Ishikawa (cell line): ENCODE measurements around the gene LAPTM5.

Experiments used
- EGR1 ChIP-seq: IDR thresholded peaks from 2 replicates; pipeline ENCODE4 v1.6.1; 2012
- EP300 ChIP-seq: IDR thresholded peaks from 2 replicates; pipeline ENCODE4 v1.6.1; 2012; ENCODE audit warnings: borderline replicate concordance
- MAX ChIP-seq: IDR thresholded peaks from 2 replicates; pipeline ENCODE4 v1.6.1; 2012
- TAF1 ChIP-seq: IDR thresholded peaks from 2 replicates; pipeline ENCODE4 v1.6.1; 2012; ENCODE audit warnings: low read depth, mild to moderate bottlenecking
- USF1 ChIP-seq: IDR thresholded peaks from 2 replicates; pipeline ENCODE4 v1.6.1; 2012
- YY1 ChIP-seq: IDR thresholded peaks from 2 replicates; pipeline ENCODE4 v1.6.1; 2012; ENCODE audit warnings: low read depth
- ZBTB7A ChIP-seq: IDR thresholded peaks from 2 replicates; pipeline ENCODE4 v1.6.1; 2012; ENCODE audit warnings: low read depth

GRCh38 chr1:30788580-30789387 lies 31.2 kb upstream of the LAPTM5 start:
- TF ChIP-seq EP300 (no peak), EGR1 (no peak), MAX (no peak), TAF1 (no peak), YY1 (no peak), USF1 (no peak), ZBTB7A (no peak)
